SK-N-SH (cell line): ENCODE results near the gene HHAT.

Source experiments
- CTCF ChIP-seq: fragments of 200-600 bp; sonication (generic); IDR thresholded peaks from 2 replicates; pipeline ENCODE4 v1.6.1; 2017; ENCODE audit warnings: antibody characterized with exemption, mild to moderate bottlenecking, moderate library complexity
- GATA2 ChIP-seq: sonication (generic); formaldehyde crosslinking; IDR thresholded peaks from 2 replicates; pipeline ENCODE4 v1.5.0; 2020; ENCODE audit warnings: mild to moderate bottlenecking, missing genetic modification reagents
- MAX ChIP-seq: IDR thresholded peaks from 2 replicates; pipeline ENCODE4 v1.4.0; 2012; ENCODE audit warnings: low read depth
- NRF1 ChIP-seq: IDR thresholded peaks from 2 replicates; pipeline ENCODE4 v1.6.1; 2012; ENCODE audit warnings: low read depth, mild to moderate bottlenecking, low read length
- RAD21 ChIP-seq: IDR thresholded peaks from 2 replicates; pipeline ENCODE4 v1.6.1; 2012; ENCODE audit warnings: mild to moderate bottlenecking, low read length
- SMC3 ChIP-seq: IDR thresholded peaks from 2 replicates; pipeline ENCODE4 v1.6.1; 2012; ENCODE audit warnings: low read depth, low read length, improper control_type of control experiment
- USF1 ChIP-seq: IDR thresholded peaks from 2 replicates; pipeline ENCODE4 v1.4.0; 2012; ENCODE audit warnings: low read depth, borderline replicate concordance

GRCh38 chr1:210678306-210678705, 349.6 kb downstream of the HHAT start:
- TF ChIP-seq MAX: no peak
- TF ChIP-seq RAD21: no peak
- no peak for TF ChIP-seq SMC3
- no peak for TF ChIP-seq CTCF
- TF ChIP-seq USF1: no peak
- TF ChIP-seq GATA2 (CRISPR knock-in tag): no peak
- no peak for TF ChIP-seq NRF1
